HepG2 (cell line): ENCODE measurements around the gene ZNF22. TPM values are rescaled to one million over a fixed set of nuclear protein-coding genes. Genes with fewer than 3 reads are reported as not detected.

ENCODE experiments used
- ATAC-seq: fragments of 200-7000 bp; cut with Tn5 transposase; 3 replicates; pipeline ENCODE4 v1.9.1; 2020; ENCODE audit warnings: mild to moderate bottlenecking, moderate library complexity
- BruUV-seq: library from RNA; stranded (reverse); fragments of 400-500 nt; replicated peaks from 2 replicates; lab custom pipeline; 2021; lab: Mats Ljungman, UMichigan
- CTCF ChIA-PET: fragments of 300-600 bp; formaldehyde crosslinking; extraction: SDS; loops from one replicate; lab custom pipeline; 2021; ENCODE audit warnings: low total read pairs, inconsistent platforms, low intra/inter-chr PET ratio; lab: Yijun Ruan, JAX
- POLR2A ChIA-PET: fragments of 350-600 bp; sonication (Branson Sonifier 250); formaldehyde crosslinking; loops from one replicate; lab custom pipeline; 2020; ENCODE audit warnings: antibody characterized with exemption, inconsistent platforms; lab: Yijun Ruan, JAX
- DNase-seq: peaks from one replicate; pipeline ENCODE4 v3.0.0-alpha.2; 2015; ENCODE audit warnings: low spot score
- FAIRE-seq: peaks from 3 replicates; lab custom pipeline; 2011; peaks lifted over from hg19 to GRCh38; lab: Jason Lieb, UNC
- H2AFZ ChIP-seq: one replicate; pipeline ENCODE4 v1.6.1; 2011; ENCODE audit warnings: low read length, inconsistent platforms
- H3K27ac ChIP-seq: fragments of 300-600 bp; 3 replicates; pipeline ENCODE4 v1.8.0; 2011; ENCODE audit warnings: mixed run types, mild to moderate bottlenecking, mixed read lengths, low read length, inconsistent platforms; ENCODE audit not compliant: insufficient read depth; ENCODE audit errors: extremely low read length
- H3K27me3 ChIP-seq, 2 experiments: fragments of 200-600 bp in 1 of 2; 2 replicates in 1 of 2; 3 replicates in 1 of 2; pipeline versions ENCODE4 v1.6.0 to v1.8.0; 2011; ENCODE audit warnings: low read length in 2 of 2, mild to moderate bottlenecking in 2 of 2, moderate library complexity in 2 of 2, inconsistent platforms in 1 of 2; ENCODE audit not compliant: insufficient read depth in 2 of 2, control insufficient read depth in 1 of 2
- H3K36me3 ChIP-seq, 2 experiments: fragments of 200-600 bp in 1 of 2; replicated peaks in 1 of 2; 2 replicates in 1 of 2; 3 replicates in 1 of 2; pipeline versions ENCODE4 v1.5.1 to v1.8.0; 2011; ENCODE audit warnings: low read length in 2 of 2, inconsistent platforms in 1 of 2; ENCODE audit not compliant: insufficient read depth in 2 of 2, control insufficient read depth in 1 of 2
- H3K4me1 ChIP-seq: 2 replicates; pipeline ENCODE4 v1.5.1; 2012; ENCODE audit warnings: low read length, inconsistent platforms; ENCODE audit not compliant: insufficient read depth
- H3K4me2 ChIP-seq: 2 replicates; pipeline ENCODE4 v1.6.0; 2011; ENCODE audit warnings: low read depth, low read length, inconsistent platforms
- H3K4me3 ChIP-seq, 3 experiments: fragments of 200-600 bp in 1 of 3; sonication (generic), shearing (Covaris generic) in 1 of 3; replicated peaks in 1 of 3; 2 replicates each; pipeline ENCODE4 v1.5.1; 2011 to 2016; ENCODE audit warnings: low read length in 3 of 3, inconsistent platforms in 2 of 3, low read depth in 2 of 3, mild to moderate bottlenecking in 2 of 3, control low read depth in 1 of 3, mixed read lengths in 1 of 3; ENCODE audit not compliant: insufficient read depth in 1 of 3
- H3K79me2 ChIP-seq: one replicate; pipeline ENCODE4 v1.6.1; 2011; ENCODE audit warnings: low read length, inconsistent platforms; ENCODE audit not compliant: insufficient read depth
- H3K9ac ChIP-seq: 2 replicates; pipeline ENCODE4 v1.6.0; 2011; ENCODE audit warnings: mild to moderate bottlenecking, low read depth, low read length, inconsistent platforms; ENCODE audit not compliant: insufficient read depth
- H3K9me3 ChIP-seq: 2 replicates; pipeline ENCODE4 v1.5.1; 2012; ENCODE audit warnings: mild to moderate bottlenecking, low read length
- H4K20me1 ChIP-seq: 2 replicates; pipeline ENCODE4 v1.6.0; 2011; ENCODE audit warnings: inconsistent platforms, mild to moderate bottlenecking, low read length, moderate library complexity; ENCODE audit not compliant: insufficient read depth
- FOSL2 ChIP-seq: sonication (generic); formaldehyde crosslinking; IDR thresholded peaks from 2 replicates; pipeline ENCODE4 v1.4.0; 2020; ENCODE audit warnings: missing genetic modification reagents
- SOX13 ChIP-seq, 3 experiments: fragments of 450-650 bp in 1 of 3; sonication (generic) in 1 of 3; formaldehyde crosslinking in 1 of 3; IDR thresholded peaks in 2 of 3; conservative IDR thresholded peaks in 1 of 3; 2 replicates each; pipeline versions ENCODE4 v1.5.0 to v1.6.1; 2016 to 2020; ENCODE audit warnings: antibody characterized with exemption in 1 of 3, mild to moderate bottlenecking in 1 of 3, missing compliant biosample characterization in 1 of 3, missing genetic modification reagents in 1 of 3, moderate library complexity in 1 of 3
- ZFP82 ChIP-seq: sonication (generic); formaldehyde crosslinking; IDR thresholded peaks from 2 replicates; pipeline ENCODE4 v1.5.1; 2020; ENCODE audit warnings: mild to moderate bottlenecking, missing genetic modification reagents, borderline replicate concordance
- ZNF563 ChIP-seq: sonication (generic); formaldehyde crosslinking; IDR thresholded peaks from 2 replicates; pipeline ENCODE4 v1.8.0; 2022; ENCODE audit warnings: mild to moderate bottlenecking, moderate library complexity, missing genetic modification reagents
- WGBS: methylation state at CpG from one replicate; pipeline ENCODE4 v1.1.6; 2017; ENCODE audit warnings: low lambda C conversion rate; 5-methylcytosine and 5-hydroxymethylcytosine counted together
- in situ Hi-C: cut with HindIII; loops from 2 replicates; pipeline ENCODE4 v1.10.0; 2017; ENCODE audit warnings: low pct_unique_long_range_greater_than_20kb; ENCODE audit not compliant: extremely low pct_ligation_motif_present
- intact Hi-C: fragments of 100-400 bp; cut with micrococcal nuclease; formaldehyde crosslinking; loops from one replicate; pipeline ENCODE4 v1.10.0; 2022; ENCODE audit not compliant: unreplicated experiment
- polyA plus RNA-seq, 8 experiments: library from polyadenylated mRNA; depleted of rRNA in 3 of 8; stranded (reverse) in 7 of 8; unstranded in 1 of 8; fragments of >200 nt; fragmentation: Illumina TruSeq in 4 of 8; extraction: Trizol in 4 of 8; gene quantifications; 2 replicates each; pipeline versions ENCODE4 v1.2.1 to v1.2.3, GENCODE V29; 2011 to 2016; ENCODE audit warnings: low read depth in 4 of 8, missing spikeins in 1 of 8, mixed read lengths in 1 of 8; ENCODE audit not compliant: insufficient read depth in 1 of 8
- total RNA-seq, 5 experiments: library from RNA; depleted of rRNA; stranded (reverse); fragments of >200 nt; fragmentation: Illumina TruSeq; extraction: Trizol; gene quantifications; 2 replicates each; pipeline ENCODE4 v1.2.3, GENCODE V29; 2016; ENCODE audit warnings: low read depth in 1 of 5
- TF ChIP-seq, protein P1 (sequence below): sonication (generic); formaldehyde crosslinking; IDR thresholded peaks from 2 replicates; pipeline ENCODE4 v1.5.1; 2020; ENCODE audit warnings: missing genetic modification reagents, mild to moderate bottlenecking, borderline replicate concordance
- TF ChIP-seq, protein P2 (sequence below): sonication (generic); formaldehyde crosslinking; IDR thresholded peaks from 2 replicates; pipeline ENCODE4 v1.5.1; 2020; ENCODE audit warnings: missing genetic modification reagents, mild to moderate bottlenecking, borderline replicate concordance

ZNF22 gene
- total and polyA plus RNA-seq, 2 of the 13 experiments (the other 11 are each of a cell fraction or from before 2014, with no cell fraction given) = 0.40 to 1.3 TPM

DNA sequence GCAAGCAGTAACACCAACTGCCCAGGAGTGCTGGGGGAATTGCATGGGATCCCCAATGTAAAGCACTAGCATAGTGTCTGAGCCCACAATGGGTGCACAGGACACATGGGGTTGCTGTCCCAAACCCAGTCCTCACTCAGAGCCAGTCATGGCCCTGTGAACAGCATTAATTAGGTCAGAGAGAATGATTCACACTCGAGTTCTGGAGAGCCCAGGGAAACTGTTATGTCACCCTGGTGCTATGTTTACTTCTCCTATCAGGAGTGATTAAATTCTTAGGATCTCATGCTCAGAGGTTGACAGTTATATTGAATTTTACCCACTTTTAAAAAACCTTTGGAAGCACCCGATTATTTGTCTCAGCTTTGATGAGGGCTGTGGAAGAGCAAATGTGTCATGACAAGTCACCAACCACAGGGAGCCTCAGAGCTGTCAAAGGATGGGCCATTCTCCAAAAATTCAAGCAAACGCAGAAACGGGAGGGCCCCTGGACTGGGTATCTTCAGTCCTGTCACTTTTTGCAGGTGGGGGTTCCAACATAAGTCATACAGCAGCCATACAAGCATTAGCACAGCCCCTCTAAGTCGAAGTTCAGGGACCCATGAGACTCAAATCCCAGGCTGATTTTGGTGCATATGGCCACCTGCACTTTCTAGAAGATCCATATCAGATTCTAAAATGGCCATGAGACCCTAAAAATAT is 42.4 kb upstream of the ZNF22 start:
- Histone ChIP-seq H3K36me3 (peaks cover 0 to 6% of the 10 kb centered on the region in 2 experiments; a peak in 2 of 5 replicates), H3K27ac (peak overlapping the region; percentile 90), H4K20me1 (peaks cover 4% of the 10 kb centered on the region; the same call in 1 of the 2 replicates), H2AFZ (no peak overlapping the region), H3K4me2 (peak overlapping the region; percentile 93), H3K4me1 (peaks cover 65% of the 10 kb centered on the region), H3K9ac (peak overlapping the region; percentile 86), H3K9me3 (no peaks in the 10 kb centered on the region), H3K27me3 (no peaks in the 10 kb centered on the region; a peak in 1 of 5 replicates), H3K4me3 (peak overlapping the region; percentile 69 to 83 (median 82)), H3K79me2 (peaks cover 48% of the 10 kb centered on the region)
- TF ChIP-seq FOSL2 (CRISPR knock-in tag) = peak; percentile 37; the same call in 1 of the 2 replicates
- TF ChIP-seq, protein P1, sequence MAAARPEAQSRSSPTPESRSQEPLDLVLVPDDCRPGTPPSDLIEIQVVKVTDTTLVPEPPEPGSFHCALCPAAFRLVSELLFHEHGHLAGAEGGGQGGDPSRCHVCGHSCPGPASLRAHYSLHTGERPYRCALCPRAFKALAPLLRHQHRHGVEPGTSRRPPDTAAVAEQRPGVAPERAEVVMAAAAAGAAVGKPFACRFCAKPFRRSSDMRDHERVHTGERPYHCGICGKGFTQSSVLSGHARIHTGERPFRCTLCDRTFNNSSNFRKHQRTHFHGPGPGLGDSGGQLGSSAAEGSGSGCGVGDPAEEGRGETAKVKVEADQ (CRISPR knock-in tag) = no peak
- TF ChIP-seq ZFP82 (CRISPR knock-in tag) = no peak
- FAIRE-seq (no peak), DNase-seq (no peak), ATAC-seq (no peak)
- intact Hi-C loops = no loop called here
- in situ Hi-C loops = loop anchor here (25.0 kb wide), 1 partner anchor 1546 kb away; the partner anchor contains the start of gene HNRNPF
- POLR2A ChIA-PET = interaction anchor here (1.5 to 13.2 kb wide), 6 partner anchors 8 to 35 kb away, joined by 4 to 407 read pairs (median 45); partner anchors contain the start of gene DEPP1
- 20% methylated on average over 5 of the region's 5 CpGs for WGBS
- CTCF ChIA-PET = no interaction called here
- no TSS peak for BruUV-seq

DNA sequence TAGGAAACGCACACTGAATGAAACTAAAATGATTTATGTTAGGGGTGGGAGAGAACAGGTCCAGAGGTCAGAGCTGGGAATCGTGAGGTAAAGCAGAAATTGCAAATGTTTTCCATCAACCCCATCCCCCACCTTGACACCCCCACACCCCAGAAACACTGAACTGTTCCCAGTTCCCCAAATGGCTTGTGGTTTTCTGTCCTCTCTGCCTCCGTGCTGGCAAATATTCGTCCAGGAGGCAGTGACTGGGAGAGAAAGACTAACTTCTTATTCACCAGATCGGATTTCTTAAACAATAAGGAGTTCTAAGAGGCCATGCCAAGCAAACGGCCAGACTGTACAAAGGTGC is 41.9 kb upstream of the ZNF22 start:
- H2AFZ ChIP-seq = no peak overlapping the region
- H3K4me2 ChIP-seq = peak overlapping the region; percentile 93
- peak overlapping the region; percentile 90 for H3K27ac ChIP-seq
- H3K4me1 ChIP-seq = peaks cover 65% of the 10 kb centered on the region
- H4K20me1 ChIP-seq = peaks cover 4% of the 10 kb centered on the region; the same call in 1 of the 2 replicates
- H3K79me2 ChIP-seq = peaks cover 48% of the 10 kb centered on the region
- DNase-seq (no peak), FAIRE-seq (no peak), ATAC-seq (no peak)
- POLR2A ChIA-PET = interaction anchor here (1.3 to 13.2 kb wide), 6 partner anchors 11 to 48 kb away, joined by 3 to 407 read pairs (median 45); partner anchors contain the start of genes DEPP1 and TMEM72
- BruUV-seq = TSS peak; percentile 83
- H3K36me3 ChIP-seq = peaks cover 0 to 6% of the 10 kb centered on the region in 2 experiments; a peak in 2 of 5 replicates
- H3K4me3 ChIP-seq = peak overlapping the region; percentile 69 to 83 (median 82)
- intact Hi-C loops = loop anchor here (1.0 kb wide), 1 partner anchor 24 kb away; no protein-coding TSS in a partner anchor
- H3K9me3 ChIP-seq = no peaks in the 10 kb centered on the region
- no peaks in the 10 kb centered on the region; a peak in 1 of 5 replicates for H3K27me3 ChIP-seq
- peak overlapping the region; percentile 86 for H3K9ac ChIP-seq
- peak; percentile 19; the same call in 1 of the 2 replicates for TF ChIP-seq ZNF563 (CRISPR knock-in tag)
- TF ChIP-seq, protein P2, sequence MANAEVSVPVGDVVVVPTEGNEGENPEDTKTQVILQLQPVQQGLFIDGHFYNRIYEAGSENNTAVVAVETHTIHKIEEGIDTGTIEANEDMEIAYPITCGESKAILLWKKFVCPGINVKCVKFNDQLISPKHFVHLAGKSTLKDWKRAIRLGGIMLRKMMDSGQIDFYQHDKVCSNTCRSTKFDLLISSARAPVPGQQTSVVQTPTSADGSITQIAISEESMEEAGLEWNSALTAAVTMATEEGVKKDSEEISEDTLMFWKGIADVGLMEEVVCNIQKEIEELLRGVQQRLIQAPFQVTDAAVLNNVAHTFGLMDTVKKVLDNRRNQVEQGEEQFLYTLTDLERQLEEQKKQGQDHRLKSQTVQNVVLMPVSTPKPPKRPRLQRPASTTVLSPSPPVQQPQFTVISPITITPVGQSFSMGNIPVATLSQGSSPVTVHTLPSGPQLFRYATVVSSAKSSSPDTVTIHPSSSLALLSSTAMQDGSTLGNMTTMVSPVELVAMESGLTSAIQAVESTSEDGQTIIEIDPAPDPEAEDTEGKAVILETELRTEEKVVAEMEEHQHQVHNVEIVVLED (CRISPR knock-in tag) = 0 out of 2 replicates have a peak, but pooled peaks have one; percentile 8
- TF ChIP-seq SOX13 (IDR thresholded peaks at IDR 0.05) = no peak
- no peak for TF ChIP-seq SOX13 (CRISPR knock-in tag; conservative IDR thresholded peaks at IDR 0.05 in 1 of 2, IDR thresholded peaks at IDR 0.05 in 1 of 2)
- in situ Hi-C loops = loop anchor here (25.0 kb wide), 1 partner anchor 1547 kb away; the partner anchor contains the start of gene HNRNPF
- WGBS = 2% methylated on average over 4 of the region's 6 CpGs
- CTCF ChIA-PET = no interaction called here
